ENCODE measurements around the gene ALOX5AP.

The ALOX5AP gene
- long read RNA-seq, transcript ALOX5AP-201 (5 exons, 904 nt) = major isoform, 17 of 18 reads
- long read RNA-seq, partial matches to known transcripts = 1 of 18 reads
- long read RNA-seq, other reads (novel, unspliced or antisense) = 0 of 18 reads

GRCh38 chr13:30735025-30735871 lies at the start of gene ALOX5AP:
Gene ALOX5AP, plus strand, starts transcription at chr13:30735543. Its CDS starts 63 bp downstream, at chr13:30735606.
- H3K27ac ChIP-seq (replicated peaks) = peak within 1 kb of the TSS; percentile 89

DNA sequence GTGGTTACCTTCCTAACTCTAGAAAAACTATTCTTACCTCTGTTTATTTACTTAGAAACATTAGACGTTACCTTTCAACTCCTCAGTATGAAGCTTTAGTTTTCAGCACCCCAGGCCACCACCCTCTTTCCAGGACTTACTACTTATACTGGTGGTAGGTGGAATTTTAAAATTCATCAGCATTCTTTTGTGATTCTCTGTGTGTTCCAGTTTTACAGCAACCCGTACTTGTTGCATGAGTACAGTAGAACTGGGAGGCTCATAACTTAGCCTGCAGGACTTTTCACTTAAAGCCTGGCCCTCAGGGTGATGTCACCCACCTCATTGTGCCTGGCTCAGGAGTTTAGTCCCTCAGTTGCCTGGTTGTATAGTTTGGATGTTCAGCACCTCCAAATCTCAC lies 49.4 kb upstream of the ALOX5AP start:
- Histone ChIP-seq H3K27ac (replicated peaks) (no peak overlapping the region), H3K27me3 (ENCODE audit: insufficient read depth, poor library complexity, severe bottlenecking) (no peaks in the 10 kb centered on the region), H3K4me3 (replicated peaks; ENCODE audit: insufficient read depth, low read length) (no peak overlapping the region)
- TF ChIP-seq, protein P1, sequence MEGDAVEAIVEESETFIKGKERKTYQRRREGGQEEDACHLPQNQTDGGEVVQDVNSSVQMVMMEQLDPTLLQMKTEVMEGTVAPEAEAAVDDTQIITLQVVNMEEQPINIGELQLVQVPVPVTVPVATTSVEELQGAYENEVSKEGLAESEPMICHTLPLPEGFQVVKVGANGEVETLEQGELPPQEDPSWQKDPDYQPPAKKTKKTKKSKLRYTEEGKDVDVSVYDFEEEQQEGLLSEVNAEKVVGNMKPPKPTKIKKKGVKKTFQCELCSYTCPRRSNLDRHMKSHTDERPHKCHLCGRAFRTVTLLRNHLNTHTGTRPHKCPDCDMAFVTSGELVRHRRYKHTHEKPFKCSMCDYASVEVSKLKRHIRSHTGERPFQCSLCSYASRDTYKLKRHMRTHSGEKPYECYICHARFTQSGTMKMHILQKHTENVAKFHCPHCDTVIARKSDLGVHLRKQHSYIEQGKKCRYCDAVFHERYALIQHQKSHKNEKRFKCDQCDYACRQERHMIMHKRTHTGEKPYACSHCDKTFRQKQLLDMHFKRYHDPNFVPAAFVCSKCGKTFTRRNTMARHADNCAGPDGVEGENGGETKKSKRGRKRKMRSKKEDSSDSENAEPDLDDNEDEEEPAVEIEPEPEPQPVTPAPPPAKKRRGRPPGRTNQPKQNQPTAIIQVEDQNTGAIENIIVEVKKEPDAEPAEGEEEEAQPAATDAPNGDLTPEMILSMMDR (IDR thresholded peaks at IDR 0.05; ENCODE audit: insufficient read depth, low read length) = no peak
- TF ChIP-seq GABPA (IDR thresholded peaks at IDR 0.05; ENCODE audit: low read depth) (no peak), SPI1 (IDR thresholded peaks at IDR 0.05; ENCODE audit: borderline replicate concordance, low read depth) (no peak), POLR2AphosphoS5 (IDR thresholded peaks at IDR 0.05; ENCODE audit: low read depth) (no peak)
- TF ChIP-seq, protein P2, sequence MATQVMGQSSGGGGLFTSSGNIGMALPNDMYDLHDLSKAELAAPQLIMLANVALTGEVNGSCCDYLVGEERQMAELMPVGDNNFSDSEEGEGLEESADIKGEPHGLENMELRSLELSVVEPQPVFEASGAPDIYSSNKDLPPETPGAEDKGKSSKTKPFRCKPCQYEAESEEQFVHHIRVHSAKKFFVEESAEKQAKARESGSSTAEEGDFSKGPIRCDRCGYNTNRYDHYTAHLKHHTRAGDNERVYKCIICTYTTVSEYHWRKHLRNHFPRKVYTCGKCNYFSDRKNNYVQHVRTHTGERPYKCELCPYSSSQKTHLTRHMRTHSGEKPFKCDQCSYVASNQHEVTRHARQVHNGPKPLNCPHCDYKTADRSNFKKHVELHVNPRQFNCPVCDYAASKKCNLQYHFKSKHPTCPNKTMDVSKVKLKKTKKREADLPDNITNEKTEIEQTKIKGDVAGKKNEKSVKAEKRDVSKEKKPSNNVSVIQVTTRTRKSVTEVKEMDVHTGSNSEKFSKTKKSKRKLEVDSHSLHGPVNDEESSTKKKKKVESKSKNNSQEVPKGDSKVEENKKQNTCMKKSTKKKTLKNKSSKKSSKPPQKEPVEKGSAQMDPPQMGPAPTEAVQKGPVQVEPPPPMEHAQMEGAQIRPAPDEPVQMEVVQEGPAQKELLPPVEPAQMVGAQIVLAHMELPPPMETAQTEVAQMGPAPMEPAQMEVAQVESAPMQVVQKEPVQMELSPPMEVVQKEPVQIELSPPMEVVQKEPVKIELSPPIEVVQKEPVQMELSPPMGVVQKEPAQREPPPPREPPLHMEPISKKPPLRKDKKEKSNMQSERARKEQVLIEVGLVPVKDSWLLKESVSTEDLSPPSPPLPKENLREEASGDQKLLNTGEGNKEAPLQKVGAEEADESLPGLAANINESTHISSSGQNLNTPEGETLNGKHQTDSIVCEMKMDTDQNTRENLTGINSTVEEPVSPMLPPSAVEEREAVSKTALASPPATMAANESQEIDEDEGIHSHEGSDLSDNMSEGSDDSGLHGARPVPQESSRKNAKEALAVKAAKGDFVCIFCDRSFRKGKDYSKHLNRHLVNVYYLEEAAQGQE (IDR thresholded peaks at IDR 0.05; ENCODE audit: insufficient replicate concordance, low read depth) = no peak
- no peak for DNase-seq (ENCODE audit: low read depth in 1 of 2, low spot score in 1 of 2)

More at GRCh38 chr13:30735025-30735871, at the start of gene ALOX5AP:
- peak; percentile 93 to 94 for DNase-seq (ENCODE audit: low read depth in 1 of 2, low spot score in 1 of 2)
- Histone ChIP-seq H3K27me3 (ENCODE audit: insufficient read depth, poor library complexity, severe bottlenecking) (no peaks in the 10 kb centered on the region), H3K4me3 (replicated peaks; ENCODE audit: insufficient read depth, low read length) (peak within 1 kb of the TSS; percentile 55)
- TF ChIP-seq SPI1 (IDR thresholded peaks at IDR 0.05; ENCODE audit: borderline replicate concordance, low read depth) = peak; percentile 97
- TF ChIP-seq, protein P2 (IDR thresholded peaks at IDR 0.05; ENCODE audit: insufficient replicate concordance, low read depth) = peak; percentile 40
- TF ChIP-seq, protein P1 (IDR thresholded peaks at IDR 0.05; ENCODE audit: insufficient read depth, low read length) = no peak
- peak; percentile 88 for TF ChIP-seq POLR2AphosphoS5 (IDR thresholded peaks at IDR 0.05; ENCODE audit: low read depth)
- peak; percentile 35; the same call in 1 of the 2 replicates for TF ChIP-seq GABPA (IDR thresholded peaks at IDR 0.05; ENCODE audit: low read depth)

DNA sequence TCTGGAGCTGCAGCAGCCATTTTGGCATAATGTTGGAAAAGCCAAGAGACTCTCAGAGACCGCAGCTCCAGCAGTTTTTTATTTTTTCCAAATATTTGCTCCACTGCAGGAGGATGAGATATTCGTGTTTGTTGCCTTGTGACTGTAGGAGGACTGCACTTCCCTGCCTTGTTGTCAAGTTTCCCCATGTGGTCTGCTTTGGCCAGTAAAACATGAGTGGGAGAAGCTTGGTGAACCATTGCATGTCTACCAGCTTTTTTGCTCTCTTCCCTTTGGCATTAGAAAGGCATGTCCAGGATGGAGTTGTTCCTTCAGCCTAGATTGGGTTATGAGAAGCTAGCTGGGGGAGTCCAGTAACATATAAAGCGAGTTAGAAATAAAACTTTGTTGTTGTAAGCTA lies 47.7 kb upstream of the ALOX5AP start:
- H3K27ac ChIP-seq (replicated peaks) = no peak overlapping the region
- no peaks in the 10 kb centered on the region for H3K27me3 ChIP-seq (ENCODE audit: insufficient read depth, poor library complexity, severe bottlenecking)
- no peak overlapping the region for H3K4me3 ChIP-seq (replicated peaks; ENCODE audit: insufficient read depth, low read length)
- DNase-seq (ENCODE audit: low read depth in 1 of 2, low spot score in 1 of 2) = no peak
- TF ChIP-seq, protein P1 (IDR thresholded peaks at IDR 0.05; ENCODE audit: insufficient read depth, low read length) = no peak
- no peak for TF ChIP-seq SPI1 (IDR thresholded peaks at IDR 0.05; ENCODE audit: borderline replicate concordance, low read depth)
- TF ChIP-seq POLR2AphosphoS5 (IDR thresholded peaks at IDR 0.05; ENCODE audit: low read depth) = no peak
- TF ChIP-seq, protein P2 (IDR thresholded peaks at IDR 0.05; ENCODE audit: insufficient replicate concordance, low read depth) = no peak
- no peak for TF ChIP-seq GABPA (IDR thresholded peaks at IDR 0.05; ENCODE audit: low read depth)
